Activated naive CD8-positive, alpha-beta T cell treated with anti-CD3 and anti-CD28 coated beads, Interleukin-2, amount 50 U/mL, for 24 hours (primary cell): ENCODE results near the gene PCBP3.
"Not testable (repeated sequence)": the region's sequence is repeated elsewhere in the genome, so short reads cannot be mapped to it uniquely, and the experiment has no call there.

Experiments
- ATAC-seq: fragments of 150-1000 bp; cut with Tn5 transposase; one replicate; pipeline ENCODE4 v1.10.0; 2021
- DNase-seq: peaks from one replicate; pipeline ENCODE4 v3.0.0; 2021
- H3K27ac Mint-ChIP-seq: one replicate; pipeline ENCODE4 v1.8.0; 2021; ENCODE audit warnings: mild to moderate bottlenecking, mixed read lengths
- H3K27me3 Mint-ChIP-seq: one replicate; pipeline ENCODE4 v1.8.0; 2021; ENCODE audit warnings: mixed read lengths
- H3K36me3 Mint-ChIP-seq: one replicate; pipeline ENCODE4 v1.8.0; 2021; ENCODE audit warnings: low read depth, mixed read lengths
- H3K4me1 Mint-ChIP-seq: one replicate; pipeline ENCODE4 v1.8.0; 2021; ENCODE audit warnings: mixed read lengths
- H3K4me3 Mint-ChIP-seq: one replicate; pipeline ENCODE4 v1.8.0; 2021; ENCODE audit warnings: mild to moderate bottlenecking, moderate library complexity, mixed read lengths
- H3K9me3 Mint-ChIP-seq: one replicate; pipeline ENCODE4 v1.8.0; 2021; ENCODE audit warnings: mixed read lengths

The PCBP3 gene

GRCh38 chr21:45889961-45890360, 246.4 kb downstream of the PCBP3 start:
- Mint-ChIP-seq H3K27me3 (peaks cover 10% of the 10 kb centered on the region), H3K36me3 (peaks cover 4% of the 10 kb centered on the region), H3K4me3 (no peak overlapping the region), H3K9me3 (peaks cover 5% of the 10 kb centered on the region), H3K27ac (no peak overlapping the region), H3K4me1 (peaks cover 64% of the 10 kb centered on the region)
- ATAC-seq = no peak
- no peak for DNase-seq

GRCh38 chr21:45891388-45892155, 248.0 kb downstream of the PCBP3 start:
- H3K4me1 Mint-ChIP-seq = peaks cover 48% of the 10 kb centered on the region
- no peak overlapping the region for H3K27ac Mint-ChIP-seq

GRCh38 chr21:45892156-45892915, 248.8 kb downstream of the PCBP3 start:
- Mint-ChIP-seq H3K4me3 (no peak overlapping the region), H3K27ac (no peak overlapping the region)

More at GRCh38 chr21:45891388-45892155, 248.0 kb downstream of the PCBP3 start:
- no peak for DNase-seq
- Mint-ChIP-seq H3K36me3 (no peaks in the 10 kb centered on the region), H3K4me3 (peak overlapping the region; percentile 21), H3K9me3 (no peaks in the 10 kb centered on the region), H3K27me3 (peaks cover 8% of the 10 kb centered on the region)
- ATAC-seq = no peak

GRCh38 chr21:45892916-45893739, 249.6 kb downstream of the PCBP3 start:
- ATAC-seq (no peak), DNase-seq (no peak)
- no peaks in the 10 kb centered on the region for H3K36me3 Mint-ChIP-seq
- H3K27me3 Mint-ChIP-seq = peaks cover 8% of the 10 kb centered on the region
- no peak overlapping the region for H3K27ac Mint-ChIP-seq
- no peak overlapping the region for H3K4me3 Mint-ChIP-seq
- no peaks in the 10 kb centered on the region for H3K9me3 Mint-ChIP-seq
- peaks cover 34% of the 10 kb centered on the region for H3K4me1 Mint-ChIP-seq

More at GRCh38 chr21:45892156-45892915, 248.8 kb downstream of the PCBP3 start:
- Mint-ChIP-seq H3K36me3 (no peaks in the 10 kb centered on the region), H3K27me3 (peaks cover 8% of the 10 kb centered on the region), H3K4me1 (peaks cover 40% of the 10 kb centered on the region), H3K9me3 (no peaks in the 10 kb centered on the region)
- ATAC-seq (no peak), DNase-seq (no peak)

GRCh38 chr21:45893740-45894449, 250.4 kb downstream of the PCBP3 start:
- DNase-seq (no peak), ATAC-seq (no peak)
- Mint-ChIP-seq H3K27me3 (peaks cover 8% of the 10 kb centered on the region), H3K4me1 (peaks cover 26% of the 10 kb centered on the region), H3K27ac (no peak overlapping the region), H3K9me3 (no peaks in the 10 kb centered on the region), H3K36me3 (no peaks in the 10 kb centered on the region), H3K4me3 (no peak overlapping the region)

GRCh38 chr21:45894450-45894825, 250.9 kb downstream of the PCBP3 start:
- no peak for DNase-seq
- H3K4me3 Mint-ChIP-seq = no peak overlapping the region
- no peaks in the 10 kb centered on the region for H3K9me3 Mint-ChIP-seq
- no peak for ATAC-seq
- H3K36me3 Mint-ChIP-seq = no peaks in the 10 kb centered on the region
- peaks cover 21% of the 10 kb centered on the region for H3K4me1 Mint-ChIP-seq
- peaks cover 8% of the 10 kb centered on the region for H3K27me3 Mint-ChIP-seq
- H3K27ac Mint-ChIP-seq = no peak overlapping the region

GRCh38 chr21:45894906-45895777, 251.6 kb downstream of the PCBP3 start:
- Mint-ChIP-seq H3K27ac (no peak overlapping the region), H3K36me3 (no peaks in the 10 kb centered on the region), H3K27me3 (peaks cover 3% of the 10 kb centered on the region), H3K9me3 (no peaks in the 10 kb centered on the region), H3K4me1 (peaks cover 18% of the 10 kb centered on the region), H3K4me3 (no peak overlapping the region)
- ATAC-seq (no peak), DNase-seq (no peak)

- Mint-ChIP-seq H3K4me3 (no peak overlapping the region), H3K9me3 (no peaks in the 10 kb centered on the region)
Measured at GRCh38 chr21:45895778-45896370, 252.3 kb downstream of the PCBP3 start.

DNA sequence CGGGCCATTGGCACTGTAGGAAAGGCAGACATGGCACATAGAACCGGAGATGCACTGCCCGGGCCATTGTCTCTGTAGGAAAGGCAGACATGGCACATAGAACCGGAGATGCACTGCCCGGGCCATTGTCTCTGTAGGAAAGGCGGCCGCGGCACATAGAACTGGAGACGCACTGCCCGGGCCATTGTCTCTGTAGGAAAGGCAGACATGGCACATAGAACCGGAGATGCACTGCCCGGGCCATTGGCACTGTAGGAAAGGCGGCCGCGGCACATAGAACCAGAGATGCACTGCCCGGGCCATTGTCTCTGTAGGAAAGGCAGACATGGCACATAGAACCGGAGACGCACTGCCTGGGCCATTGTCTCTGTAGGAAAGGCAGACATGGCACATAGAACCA, 252.9 kb downstream of the PCBP3 start:
- peaks cover 12% of the 10 kb centered on the region for H3K4me1 Mint-ChIP-seq

More at GRCh38 chr21:45895778-45896370, 252.3 kb downstream of the PCBP3 start:
- DNase-seq = no peak
- H3K27ac Mint-ChIP-seq = no peak overlapping the region
- ATAC-seq = no peak
- no peaks in the 10 kb centered on the region for H3K36me3 Mint-ChIP-seq
- H3K27me3 Mint-ChIP-seq = no peaks in the 10 kb centered on the region
- peaks cover 17% of the 10 kb centered on the region for H3K4me1 Mint-ChIP-seq

GRCh38 chr21:45897191-45898027, 253.9 kb downstream of the PCBP3 start:
- Mint-ChIP-seq H3K36me3 (no peaks in the 10 kb centered on the region), H3K9me3 (no peaks in the 10 kb centered on the region), H3K27me3 (no peaks in the 10 kb centered on the region), H3K4me1 (peaks cover 4% of the 10 kb centered on the region), H3K27ac (no peak overlapping the region), H3K4me3 (no peak overlapping the region)
- ATAC-seq (no peak), DNase-seq (no peak)

More for the DNA sequence above, 252.9 kb downstream of the PCBP3 start:
- not testable (repeated sequence) for H3K9me3 Mint-ChIP-seq, DNase-seq, H3K27ac Mint-ChIP-seq, H3K36me3 Mint-ChIP-seq, ATAC-seq, H3K4me3 Mint-ChIP-seq, H3K27me3 Mint-ChIP-seq

- Mint-ChIP-seq H3K27ac (no peak overlapping the region), H3K27me3 (no peaks in the 10 kb centered on the region), H3K4me3 (no peak overlapping the region), H3K9me3 (no peaks in the 10 kb centered on the region), H3K4me1 (peaks cover 2% of the 10 kb centered on the region), H3K36me3 (no peaks in the 10 kb centered on the region)
- DNase-seq (no peak), ATAC-seq (no peak)
Measured at GRCh38 chr21:45898028-45898350, 254.5 kb downstream of the PCBP3 start.

DNA sequence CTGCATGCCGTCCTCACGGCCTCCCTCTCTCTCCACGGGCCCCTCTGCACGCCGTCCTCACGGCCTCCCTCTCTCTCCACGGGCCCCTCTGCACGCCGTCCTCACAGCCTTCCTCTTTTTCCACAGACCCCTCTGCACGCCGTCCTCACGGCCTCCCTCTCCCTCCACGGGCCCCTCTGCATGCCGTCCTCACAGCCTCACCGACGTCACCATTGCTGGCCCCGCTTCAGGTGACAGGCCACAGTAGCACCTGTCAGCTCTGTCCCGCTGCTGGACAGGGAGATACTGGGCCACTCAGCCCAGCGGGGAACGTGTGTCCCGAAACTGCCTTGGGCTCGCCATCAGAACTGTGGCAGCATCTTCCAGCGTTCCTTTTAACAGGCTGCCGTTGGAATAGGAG, 255.3 kb downstream of the PCBP3 start:
- Mint-ChIP-seq H3K27me3 (no peaks in the 10 kb centered on the region), H3K9me3 (no peaks in the 10 kb centered on the region), H3K4me3 (no peak overlapping the region), H3K4me1 (no peaks in the 10 kb centered on the region), H3K27ac (no peak overlapping the region), H3K36me3 (no peaks in the 10 kb centered on the region)
- no peak for DNase-seq
- no peak for ATAC-seq
